ENCODE measurements around the gene SYP. TPM values are rescaled to one million over a fixed set of nuclear protein-coding genes. Genes with fewer than 3 reads are reported as not detected.

The SYP gene
- total RNA-seq, 2 donors from 2014 or later: 0.55 to 5.2 TPM

DNA sequence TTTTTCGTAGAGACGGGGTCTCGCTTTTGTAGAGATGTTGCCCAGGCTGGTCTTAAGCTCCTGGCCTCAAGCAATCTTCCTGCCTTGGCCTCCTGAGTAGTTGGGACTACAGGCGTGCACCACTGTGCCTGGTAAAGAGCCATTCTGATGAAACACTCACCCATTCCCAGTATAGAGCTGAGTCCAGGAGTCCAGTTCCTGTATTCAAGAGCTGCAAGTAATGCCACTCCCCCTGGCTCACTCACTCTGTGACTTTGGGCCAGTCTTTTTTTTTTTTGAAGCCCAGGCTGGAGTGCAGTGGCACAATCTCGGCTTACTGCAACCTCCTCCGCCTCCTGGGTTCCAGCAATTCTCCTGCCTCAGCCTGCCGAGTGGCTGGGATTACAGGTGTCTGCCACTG, 38.7 kb upstream of the SYP start:
- no peaks in the 10 kb centered on the region for H3K9me3 ChIP-seq
- peaks cover 0 to 8% of the 10 kb centered on the region in 2 donors for H3K36me3 ChIP-seq
- intact Hi-C loops (cut with DNase I): no loop called here
- H3K4me1 ChIP-seq (replicated peaks): no peaks in the 10 kb centered on the region
- no peak overlapping the region for H3K4me3 ChIP-seq
- no peak for DNase-seq (ENCODE audit: low spot score)
- TF ChIP-seq POLR2A (IDR thresholded peaks at IDR 0.05) (no peak), POLR2AphosphoS5 (IDR thresholded peaks at IDR 0.05) (no peak), CTCF (IDR thresholded peaks at IDR 0.05) (no peak)
- WGBS: 78% methylated on average over 6 of the region's 7 CpGs
- H3K27ac ChIP-seq: no peak overlapping the region
- no peaks in the 10 kb centered on the region for H3K27me3 ChIP-seq (replicated peaks; ENCODE audit: insufficient read depth)

DNA sequence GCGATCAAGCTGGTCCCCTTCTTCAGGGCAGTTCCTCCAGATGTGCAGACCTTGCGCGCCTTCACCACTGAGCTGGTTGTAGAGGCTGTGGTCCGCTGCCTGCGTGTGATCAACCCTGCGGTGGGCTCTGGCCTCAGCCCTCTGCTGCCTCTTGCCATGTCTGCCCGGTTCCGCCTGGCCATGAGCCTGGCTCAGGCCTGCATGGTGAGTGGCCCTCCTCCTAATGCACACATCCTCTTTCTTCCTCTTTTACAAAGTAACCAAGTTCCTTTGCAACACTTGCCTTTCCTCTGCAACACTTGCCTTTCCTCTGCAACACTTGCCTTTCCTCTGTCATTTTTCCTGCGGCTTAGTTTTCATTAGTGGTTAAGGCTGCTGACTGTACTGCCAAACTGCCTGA, 37.1 kb upstream of the SYP start:
- no peak for TF ChIP-seq POLR2AphosphoS5 (IDR thresholded peaks at IDR 0.05)
- no peak for TF ChIP-seq CTCF (IDR thresholded peaks at IDR 0.05)
- no peak for TF ChIP-seq POLR2A (IDR thresholded peaks at IDR 0.05)
- Histone ChIP-seq H3K4me1 (replicated peaks) (no peaks in the 10 kb centered on the region), H3K27ac (no peak overlapping the region), H3K9me3 (no peaks in the 10 kb centered on the region), H3K27me3 (replicated peaks; ENCODE audit: insufficient read depth) (no peaks in the 10 kb centered on the region), H3K36me3 (no peaks in the 10 kb centered on the region), H3K4me3 (no peak overlapping the region)
- WGBS: 93% methylated on average over 9 of the region's 9 CpGs
- no peak for DNase-seq (ENCODE audit: low spot score)
- intact Hi-C loops (cut with DNase I): no loop called here

DNA sequence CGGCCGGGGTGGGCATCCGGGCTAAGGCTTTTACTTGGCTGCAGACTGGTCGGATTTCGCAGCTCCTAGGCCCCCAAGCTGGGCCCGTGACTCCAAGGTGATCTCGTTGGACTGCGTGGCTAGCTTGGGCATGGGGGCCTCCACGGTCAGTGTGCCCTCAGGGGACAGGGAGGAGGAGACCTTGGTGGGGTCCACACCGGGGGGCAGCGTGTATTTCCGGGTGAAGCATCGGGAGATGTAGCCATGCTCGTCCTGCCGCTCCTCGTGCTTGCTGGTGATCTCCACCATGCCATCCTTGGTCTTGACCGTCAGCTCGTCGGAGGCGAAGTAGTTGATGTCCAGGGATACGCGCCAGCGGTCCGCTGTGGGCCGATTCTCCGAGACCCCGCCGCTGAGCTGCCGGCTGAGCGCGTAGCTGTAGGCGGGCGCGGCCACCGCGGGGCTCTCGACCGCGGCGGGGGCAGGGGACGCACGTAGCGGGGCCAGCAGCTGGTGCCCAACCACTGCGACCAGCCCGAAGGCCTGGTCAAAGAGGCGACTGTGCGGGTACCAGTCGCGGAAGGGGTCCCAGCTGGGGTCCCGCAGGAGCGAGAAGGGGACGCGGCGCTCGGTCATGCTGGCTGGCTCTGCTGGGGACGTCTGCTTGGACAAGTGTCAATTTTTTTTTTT, 34.0 kb upstream of the SYP start:
- Histone ChIP-seq H3K27me3 (replicated peaks; ENCODE audit: insufficient read depth) (no peaks in the 10 kb centered on the region), H3K36me3 (no peaks in the 10 kb centered on the region), H3K4me1 (replicated peaks) (no peaks in the 10 kb centered on the region), H3K4me3 (no peak overlapping the region), H3K27ac (no peak overlapping the region), H3K9me3 (no peaks in the 10 kb centered on the region)
- WGBS: 49% methylated on average over 12 of the region's 56 CpGs
- DNase-seq (ENCODE audit: low spot score): no peak
- intact Hi-C loops (cut with DNase I): no loop called here
- TF ChIP-seq CTCF (IDR thresholded peaks at IDR 0.05): no peak

DNA sequence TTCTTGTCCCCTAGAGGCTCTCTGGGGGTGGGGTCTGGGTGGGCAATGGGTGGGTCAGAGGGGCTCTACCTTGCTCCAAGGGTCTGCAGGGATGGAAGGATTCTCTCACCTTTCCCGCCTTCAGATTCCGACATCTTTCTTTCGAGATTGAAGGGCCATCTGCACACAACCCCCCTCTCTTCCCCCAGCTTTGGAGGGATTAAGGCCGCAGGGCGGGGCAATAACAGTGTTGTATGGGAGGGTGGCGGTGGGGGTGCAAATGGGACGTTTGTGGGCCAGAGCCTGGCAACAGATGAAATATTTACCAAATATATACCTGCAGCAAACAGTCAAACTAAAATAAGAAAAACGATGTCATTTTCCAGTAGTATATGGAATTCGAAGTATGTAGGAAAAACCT, 33.2 kb upstream of the SYP start, which contains the start of gene CACNA1F:
Gene CACNA1F (minus strand): TSS at position 165 of the 400 bp plus-strand sequence. CDS start 31 bp downstream, at position 134.
- H3K36me3 ChIP-seq: no peaks in the 10 kb centered on the region
- H3K27me3 ChIP-seq (replicated peaks; ENCODE audit: insufficient read depth): no peaks in the 10 kb centered on the region
- H3K9me3 ChIP-seq: no peaks in the 10 kb centered on the region
- no peak within 1 kb of the TSS for H3K4me3 ChIP-seq
- H3K4me1 ChIP-seq (replicated peaks): no peaks in the 10 kb centered on the region
- TF ChIP-seq CTCF (IDR thresholded peaks at IDR 0.05): no peak
- TF ChIP-seq POLR2A (IDR thresholded peaks at IDR 0.05): no peak
- no peak for TF ChIP-seq POLR2AphosphoS5 (IDR thresholded peaks at IDR 0.05)
- H3K27ac ChIP-seq: no peak within 1 kb of the TSS
- WGBS: 81% methylated on average over 9 of the region's 9 CpGs
- DNase-seq (ENCODE audit: low spot score): no peak
- intact Hi-C loops (cut with DNase I): no loop called here

- TF ChIP-seq POLR2AphosphoS5 (IDR thresholded peaks at IDR 0.05) (no peak), CTCF (IDR thresholded peaks at IDR 0.05) (no peak), POLR2A (IDR thresholded peaks at IDR 0.05) (no peak)
- intact Hi-C loops (cut with DNase I): no loop called here
- WGBS: 83% methylated on average over 2 of the region's 2 CpGs
- Histone ChIP-seq H3K27ac (no peak overlapping the region), H3K4me1 (replicated peaks) (no peaks in the 10 kb centered on the region), H3K9me3 (no peaks in the 10 kb centered on the region), H3K4me3 (no peak overlapping the region), H3K36me3 (no peaks in the 10 kb centered on the region), H3K27me3 (replicated peaks; ENCODE audit: insufficient read depth) (no peaks in the 10 kb centered on the region)
- no peak for DNase-seq (ENCODE audit: low spot score)
Observed at GRCh38 chrX:49232525-49232924, 32.5 kb upstream of the SYP start.

All from prostate gland (tissue), 2 donors.